IMR-90 (cell line): ENCODE measurements around the gene ZNF587. TPM values are rescaled to one million over a fixed set of nuclear protein-coding genes. Genes with fewer than 3 reads are reported as not detected.

Source experiments
- ATAC-seq: fragments of 200-7000 bp; cut with Tn5 transposase; 2 replicates; pipeline ENCODE4 v1.9.1; 2020; ENCODE audit warnings: low read depth, mild to moderate bottlenecking, moderate library complexity
- BruUV-seq: library from RNA; stranded (reverse); fragments of 400-500 nt; replicated peaks from 2 replicates; lab custom pipeline; 2021; lab: Mats Ljungman, UMichigan
- CTCF ChIA-PET: fragments of 300-600 bp; formaldehyde crosslinking; extraction: SDS; loops from one replicate; lab custom pipeline; 2021; ENCODE audit warnings: antibody characterized with exemption; lab: Yijun Ruan, JAX
- POLR2A ChIA-PET: fragments of 300-600 bp; sonication (Branson Sonifier 250); formaldehyde crosslinking; loops from one replicate; lab custom pipeline; 2022; ENCODE audit warnings: antibody characterized with exemption; ENCODE audit not compliant: unreplicated experiment; lab: Charles Lee
- DNase-seq: peaks from one replicate; pipeline ENCODE4 v3.0.0; 2013
- H2AFZ ChIP-seq: replicated peaks from 2 replicates; pipeline ENCODE3; 2013; ENCODE audit warnings: low read length, mild to moderate bottlenecking; ENCODE audit not compliant: poor library complexity
- H2AK5ac ChIP-seq: 2 replicates; pipeline ENCODE4 v1.6.1; 2013; ENCODE audit warnings: low read depth, low read length, inconsistent platforms
- H2AK9ac ChIP-seq: replicated peaks from 2 replicates; pipeline ENCODE3; 2013; ENCODE audit warnings: mild to moderate bottlenecking, low read depth, low read length, moderate library complexity; ENCODE audit not compliant: poor library complexity
- H2BK120ac ChIP-seq: 2 replicates; pipeline ENCODE4 v1.6.1; 2013; ENCODE audit warnings: low read depth, low read length, inconsistent platforms
- H2BK15ac ChIP-seq: 3 replicates; pipeline ENCODE4 v1.6.1; 2013; ENCODE audit warnings: low read depth, low read length, inconsistent platforms
- H2BK20ac ChIP-seq: 2 replicates; pipeline ENCODE4 v1.6.1; 2013; ENCODE audit warnings: low read depth, mild to moderate bottlenecking, inconsistent platforms, low read length, moderate library complexity
- H2BK5ac ChIP-seq: 2 replicates; pipeline ENCODE4 v1.6.1; 2013; ENCODE audit warnings: mild to moderate bottlenecking, low read depth, low read length, inconsistent platforms; ENCODE audit not compliant: poor library complexity, severe bottlenecking
- H3K14ac ChIP-seq: replicated peaks from 2 replicates; pipeline ENCODE4 v1.6.1; 2013; ENCODE audit warnings: low read depth, low read length, inconsistent platforms
- H3K18ac ChIP-seq: 2 replicates; pipeline ENCODE4 v1.6.1; 2013; ENCODE audit warnings: low read depth, low read length, control low read depth
- H3K23ac ChIP-seq: 2 replicates; pipeline ENCODE4 v1.6.1; 2013; ENCODE audit warnings: low read depth, low read length, inconsistent platforms
- H3K27ac ChIP-seq: 2 replicates; pipeline ENCODE4 v1.5.1; 2013; ENCODE audit warnings: mild to moderate bottlenecking, control low read depth, low read length; ENCODE audit not compliant: insufficient read depth
- H3K27me3 ChIP-seq: 2 replicates; pipeline ENCODE4 v1.6.1; 2013; ENCODE audit warnings: low read length; ENCODE audit not compliant: control insufficient read depth, insufficient read depth
- H3K36me3 ChIP-seq: 2 replicates; pipeline ENCODE4 v1.6.1; 2013; ENCODE audit warnings: low read length, mixed read lengths; ENCODE audit not compliant: control insufficient read depth, insufficient read depth
- H3K4ac ChIP-seq: 2 replicates; pipeline ENCODE4 v1.6.1; 2013; ENCODE audit warnings: low read depth, low read length, inconsistent platforms
- H3K4me1 ChIP-seq: 2 replicates; pipeline ENCODE4 v1.6.1; 2013; ENCODE audit warnings: low read length, mixed read lengths; ENCODE audit not compliant: control insufficient read depth, insufficient read depth
- H3K4me2 ChIP-seq: 2 replicates; pipeline ENCODE4 v1.6.1; 2013; ENCODE audit warnings: low read depth, mild to moderate bottlenecking, control low read depth, low read length, moderate library complexity
- H3K4me3 ChIP-seq: 2 replicates; pipeline ENCODE4 v1.5.1; 2013; ENCODE audit warnings: low read depth, mild to moderate bottlenecking, control low read depth, low read length, moderate library complexity; ENCODE audit not compliant: insufficient read depth
- H3K56ac ChIP-seq: 2 replicates; pipeline ENCODE4 v1.6.1; 2013; ENCODE audit warnings: low read length, inconsistent platforms; ENCODE audit not compliant: insufficient read depth; ENCODE audit errors: extremely low read depth
- H3K79me1 ChIP-seq, 2 experiments: 2 replicates each; pipeline ENCODE4 v1.6.1; 2013; ENCODE audit warnings: low read length in 2 of 2, inconsistent platforms in 1 of 2, low read depth in 1 of 2
- H3K9ac ChIP-seq: 2 replicates; pipeline ENCODE4 v1.6.1; 2013; ENCODE audit warnings: low read depth, low read length, control low read depth
- H3K9me1 ChIP-seq: 2 replicates; pipeline ENCODE4 v1.6.1; 2013; ENCODE audit warnings: low read length, inconsistent platforms; ENCODE audit not compliant: insufficient read depth
- H3K9me3 ChIP-seq: 2 replicates; pipeline ENCODE4 v1.6.1; 2013; ENCODE audit warnings: low read length; ENCODE audit not compliant: control insufficient read depth, insufficient read depth
- H4K20me1 ChIP-seq: 2 replicates; pipeline ENCODE4 v1.6.1; 2013; ENCODE audit warnings: low read length, inconsistent platforms; ENCODE audit not compliant: insufficient read depth
- H4K5ac ChIP-seq: 2 replicates; pipeline ENCODE4 v1.6.1; 2013; ENCODE audit warnings: mild to moderate bottlenecking, low read depth, low read length, control low read depth
- H4K8ac ChIP-seq, 2 experiments: 2 replicates each; pipeline ENCODE4 v1.6.1; 2013; ENCODE audit warnings: low read depth in 2 of 2, low read length in 2 of 2, control low read depth in 1 of 2, inconsistent platforms in 1 of 2
- H4K91ac ChIP-seq: 2 replicates; pipeline ENCODE4 v1.6.1; 2013; ENCODE audit warnings: low read depth, low read length, inconsistent platforms; ENCODE audit not compliant: insufficient read depth
- NFE2L2 ChIP-seq: fragments of 150-350 bp; IDR thresholded peaks from 2 replicates; pipeline ENCODE4 v1.6.1; 2016; ENCODE audit warnings: low read depth, mild to moderate bottlenecking, low read length
- WGBS, 2 experiments: methylation state at CpG; one replicate each; pipeline versions ENCODE4 v1.1.5 to v1.1.7; 2013; ENCODE audit warnings: missing lambda C conversion rate in 2 of 2; ENCODE audit not compliant: insufficient read length in 1 of 2; ENCODE audit errors: extremely low coverage in 2 of 2; 5-methylcytosine and 5-hydroxymethylcytosine counted together
- dilution Hi-C: fragments of 300-500 bp; cut with HindIII; formaldehyde crosslinking; loops from one replicate; pipeline ENCODE4 v1.14.3; 2018; ENCODE audit warnings: low sequenced_read_pairs; ENCODE audit not compliant: unreplicated experiment
- in situ Hi-C: fragments of 300-500 bp; cut with MboI; formaldehyde crosslinking; loops from 3 replicates; pipeline ENCODE4 v1.14.3; 2019; ENCODE audit warnings: low sequenced_read_pairs, inconsistent platforms, mixed read lengths
- intact Hi-C: fragments of 100-400 bp; cut with micrococcal nuclease; formaldehyde crosslinking; loops from 2 replicates; pipeline ENCODE4 v1.10.0; 2022
- polyA plus RNA-seq, 3 experiments: library from polyadenylated mRNA; depleted of rRNA; stranded (reverse); fragments of >200 nt; gene quantifications; 2 replicates each; pipeline ENCODE4 v1.2.3, GENCODE V29; 2012; ENCODE audit warnings: low replicate concordance in 1 of 3
- total RNA-seq: library from RNA; depleted of rRNA; stranded (reverse); fragments of >200 nt; gene quantifications from 2 replicates; pipeline ENCODE4 v1.2.3, GENCODE V29; 2012

ZNF587 gene
- total and polyA plus RNA-seq, 2 of the 4 experiments (the other 2 are of a cell fraction), result 14.0 to 43.7 TPM

GRCh38 chr19:57907394-57907793, 57.7 kb downstream of the ZNF587 start:
- no CpG with 5 or more reads among the region's 3 CpGs for WGBS, 2 experiments
- in situ Hi-C loops, result no loop called here
- CTCF ChIA-PET, result no interaction called here

More at GRCh38 chr19:57907394-57907793, 57.7 kb downstream of the ZNF587 start:
- Histone ChIP-seq H4K91ac (no peak overlapping the region), H3K4me2 (no peak overlapping the region), H3K27me3 (no peaks in the 10 kb centered on the region), H3K79me1 (peaks cover 3 to 8% of the 10 kb centered on the region in 2 experiments; a peak in 2 of 4 replicates), H3K4ac (no peak overlapping the region), H2AK9ac (no peak overlapping the region), H2BK15ac (no peak overlapping the region), H2BK5ac (no peak overlapping the region), H2BK20ac (no peak overlapping the region), H2AK5ac (no peak overlapping the region), H3K18ac (no peak overlapping the region), H4K5ac (no peak overlapping the region), H3K14ac (no peak overlapping the region), H3K9ac (no peak overlapping the region), H3K9me3 (peaks cover 8% of the 10 kb centered on the region; the same call in 1 of the 2 replicates), H3K4me1 (no peaks in the 10 kb centered on the region), H3K56ac (no peak overlapping the region), H4K8ac (no peak overlapping the region), H3K4me3 (no peak overlapping the region), H2AFZ (no peak overlapping the region), H3K36me3 (peaks cover 39% of the 10 kb centered on the region), H4K20me1 (no peaks in the 10 kb centered on the region), H3K23ac (no peak overlapping the region), H3K27ac (no peak overlapping the region), H2BK120ac (no peak overlapping the region), H3K9me1 (no peaks in the 10 kb centered on the region)
- intact Hi-C loops (no loop called here), dilution Hi-C loops (no loop called here)
- ATAC-seq, result no peak
- TF ChIP-seq NFE2L2, result no peak
- no peak for DNase-seq
- POLR2A ChIA-PET, result no interaction called here
- no TSS peak for BruUV-seq
